Embryonic facial prominence (tissue), 1 donor: Measurements from ENCODE around the gene MIPOL1.

Experiments used
- DNase-seq: peaks from one replicate; pipeline ENCODE4 v3.0.0-alpha.2; 2016; ENCODE audit errors: extremely low spot score

Gene MIPOL1

DNA sequence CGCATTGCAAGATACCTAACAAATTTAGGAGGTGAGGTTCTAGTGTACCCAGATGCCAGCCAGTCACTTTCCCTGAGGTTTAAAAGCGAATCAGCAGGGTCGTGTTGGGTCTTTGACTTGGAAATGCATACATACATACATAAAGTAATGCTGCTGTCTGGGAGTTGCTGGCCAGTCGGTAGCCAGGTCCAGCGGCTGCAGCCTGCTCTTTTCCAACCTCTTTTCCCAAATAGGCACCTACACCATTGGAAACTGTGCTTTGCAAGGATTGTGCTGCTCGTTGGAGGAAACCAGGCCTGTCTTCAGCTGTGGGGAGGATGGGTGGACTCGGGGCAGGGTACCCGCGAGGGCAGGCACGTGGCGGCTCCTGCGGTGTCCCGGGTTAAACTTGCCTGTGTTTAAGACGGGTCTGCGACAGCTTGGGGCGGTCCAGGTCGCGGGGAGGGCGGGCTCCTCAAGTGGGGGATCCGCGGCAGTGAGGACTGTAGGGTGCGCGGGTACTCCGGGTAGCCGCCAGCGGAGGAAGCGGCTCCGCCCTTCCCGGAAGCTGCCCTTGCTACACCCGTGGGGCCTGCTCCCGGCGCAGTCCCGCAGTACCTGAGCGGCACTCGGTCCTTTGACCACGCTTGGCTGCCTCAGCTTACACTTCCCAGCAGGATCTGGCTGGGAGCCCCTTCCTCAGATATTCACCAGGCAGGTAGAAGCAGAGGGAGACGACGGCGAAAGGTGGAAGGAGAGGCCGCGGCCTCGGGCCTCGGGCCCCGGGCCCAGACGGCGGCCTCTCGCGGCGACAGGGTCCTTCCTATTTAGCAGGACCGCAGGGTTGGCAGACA lies 400.4 kb downstream of the MIPOL1 start:
- DNase-seq: no peak

DNA sequence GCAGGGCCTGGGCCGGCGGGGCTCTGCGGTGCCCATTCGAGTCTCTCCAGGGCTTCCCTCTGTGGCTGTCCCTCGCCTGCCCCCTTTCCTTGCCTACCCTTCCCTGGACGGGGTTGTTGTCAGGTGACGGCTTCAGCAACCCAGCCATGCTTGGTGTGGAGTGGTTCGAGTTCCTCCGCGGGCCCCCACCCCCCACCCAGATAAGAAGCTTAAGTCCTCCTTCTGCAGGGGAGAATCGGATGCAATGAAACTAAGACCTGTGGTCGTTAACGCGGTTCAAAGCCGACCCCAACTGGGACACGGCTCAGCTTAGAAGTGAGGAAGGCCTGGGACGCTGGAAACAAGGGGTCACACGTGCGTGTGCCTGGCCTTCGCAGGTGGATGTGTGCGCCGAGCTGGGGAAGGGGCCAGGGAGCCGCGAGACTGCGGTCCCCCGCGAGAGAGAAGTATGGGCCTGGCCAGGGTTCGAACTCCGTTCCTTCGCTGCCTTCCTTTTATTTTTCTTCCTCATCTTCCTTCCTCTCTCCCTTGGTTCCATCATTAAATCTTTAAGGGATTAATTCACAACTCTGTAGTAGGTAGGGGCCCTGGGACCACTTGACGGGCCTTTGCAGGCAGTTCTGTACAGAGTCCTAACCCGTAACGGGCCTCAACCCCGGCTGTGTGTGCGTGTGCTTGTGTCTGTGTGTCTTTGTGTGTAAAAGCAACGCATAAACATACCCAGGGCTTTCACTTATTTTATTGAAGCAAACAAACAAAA lies 401.2 kb downstream of the MIPOL1 start:
- no peak for DNase-seq

DNA sequence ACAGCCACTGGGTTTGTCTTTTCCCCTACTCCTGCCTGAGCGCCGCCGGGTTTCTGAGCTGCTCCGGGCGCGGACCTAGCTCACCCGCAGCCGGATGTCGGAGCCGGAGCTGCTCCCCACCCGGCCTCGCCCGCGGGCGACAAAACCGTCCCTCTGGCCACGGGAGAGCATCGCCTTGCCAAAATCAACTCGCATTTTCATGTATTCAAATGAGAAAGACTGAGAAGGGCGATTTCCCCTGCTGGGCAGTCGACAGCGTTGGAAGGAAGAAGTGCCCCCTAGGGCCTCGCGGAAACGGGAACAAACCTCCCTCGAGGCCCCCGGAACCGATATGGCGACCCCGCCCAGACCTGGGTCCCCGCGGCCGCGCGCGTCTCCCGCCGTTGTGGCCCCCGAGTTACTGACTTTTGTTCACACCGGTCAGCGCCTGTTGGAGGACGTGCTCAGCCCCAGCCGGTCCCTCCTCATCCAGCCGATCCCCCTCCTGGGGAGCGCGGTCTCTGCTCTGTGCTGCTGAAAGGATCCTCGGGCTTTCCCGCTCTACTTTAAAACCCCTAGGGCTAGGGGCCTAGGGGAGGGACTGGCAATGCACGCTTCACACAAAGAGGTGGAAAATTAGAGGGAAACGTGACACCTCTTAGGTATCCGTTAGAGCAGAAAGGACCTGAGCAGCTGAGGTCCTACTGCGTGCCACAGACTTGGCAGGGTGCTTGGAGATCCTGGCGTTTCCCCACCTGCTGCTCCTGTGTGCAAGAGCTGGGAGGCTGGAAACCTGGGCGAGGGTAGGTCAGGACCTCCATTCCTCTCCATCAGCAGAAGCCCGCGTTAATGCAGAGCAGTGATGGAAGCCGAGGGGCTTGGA lies 402.0 kb downstream of the MIPOL1 start:
- DNase-seq: no peak

DNA sequence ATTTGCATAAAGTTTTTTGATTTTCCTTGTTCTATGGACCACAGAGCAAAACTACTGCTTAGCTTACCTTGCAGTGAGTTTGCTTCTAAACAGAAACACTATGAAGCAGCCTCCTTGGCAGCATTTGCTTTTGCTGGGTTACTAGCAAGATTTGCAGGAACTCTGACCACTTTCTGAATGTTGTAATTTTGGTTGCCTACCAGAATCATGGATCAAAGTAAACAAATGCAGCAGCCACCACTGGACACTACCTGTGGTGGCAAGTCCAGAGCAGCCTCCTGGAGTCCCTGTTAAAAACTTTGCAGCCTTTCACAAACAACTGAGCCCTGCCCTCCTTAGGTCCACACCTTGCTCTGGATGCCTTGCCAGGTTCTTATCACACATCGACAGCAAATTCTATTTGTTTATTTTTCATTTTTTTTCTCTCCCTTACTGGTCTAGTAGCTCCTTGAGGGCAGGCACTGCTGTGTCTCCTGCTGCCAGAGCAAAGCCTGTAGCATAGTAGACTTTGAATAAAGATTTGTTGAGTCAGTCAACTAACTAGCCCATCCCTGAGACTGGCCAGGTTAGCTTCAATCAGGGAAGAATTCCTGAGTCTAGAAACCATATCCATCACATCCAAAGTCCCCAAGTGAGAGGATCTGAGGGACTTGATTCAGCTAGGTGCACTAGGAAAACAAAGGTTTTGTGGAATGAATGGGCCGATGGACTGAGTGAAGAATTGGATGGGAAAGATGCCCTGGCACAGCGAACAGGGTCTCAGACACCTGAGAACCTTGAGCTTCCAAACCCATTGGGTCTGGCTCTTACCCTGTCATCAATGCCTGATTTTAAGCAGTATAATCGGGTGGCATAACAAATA lies 403.4 kb downstream of the MIPOL1 start:
- no peak for DNase-seq

DNA sequence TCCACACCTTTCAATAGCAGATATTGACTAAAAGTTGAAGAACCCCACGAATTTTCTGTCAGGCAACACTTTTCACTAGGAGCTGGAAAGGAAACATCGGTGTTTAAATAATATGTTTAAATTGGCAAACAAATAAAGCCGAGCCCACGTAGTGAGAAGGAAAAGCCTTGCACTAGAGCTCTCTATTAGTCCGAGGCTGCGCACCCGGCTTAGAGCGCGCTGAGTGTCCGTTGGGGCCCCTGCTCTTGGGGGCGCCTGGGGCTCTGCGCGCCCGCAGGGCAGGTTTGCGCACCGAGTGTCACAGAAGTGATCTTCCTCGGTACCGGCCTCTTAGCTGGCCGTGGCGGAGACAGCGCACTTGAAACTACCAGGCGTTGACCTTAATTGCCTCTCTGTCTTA lies 404.1 kb downstream of the MIPOL1 start:
- no peak for DNase-seq
